Colon (tissue), 2 donors: ENCODE results near the gene MRPL47.

Experiments
- FAIRE-seq: peaks from 2 replicates; lab custom pipeline; 2012; peaks lifted over from hg19 to GRCh38; lab: Jason Lieb, UNC
- donor health status: control.
- donor health status: control.

Gene MRPL47

GRCh38 chr3:179590669-179591068 is 13.8 kb downstream of the MRPL47 start:
- FAIRE-seq, result no peak

GRCh38 chr3:179589143-179589542 is 15.3 kb downstream of the MRPL47 start:
- no peak for FAIRE-seq

DNA sequence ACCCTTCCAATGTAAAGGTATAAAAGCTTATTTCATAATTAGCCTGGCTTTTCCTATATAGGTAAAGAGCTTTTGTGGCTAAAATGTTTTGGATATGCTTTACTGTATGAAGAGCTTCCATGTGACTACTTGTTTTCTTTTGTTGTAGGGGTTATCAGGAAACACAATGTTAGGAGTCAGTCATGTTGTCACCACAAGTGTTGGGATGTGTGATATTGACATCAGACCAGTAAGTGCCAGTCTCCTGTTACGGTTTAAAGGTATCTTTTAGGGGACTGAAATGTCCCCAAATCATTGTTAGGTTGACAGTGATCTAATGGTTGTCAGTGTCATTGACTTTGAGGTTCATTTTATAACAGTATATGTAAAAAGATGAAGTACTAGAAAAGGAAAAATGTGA is 23.4 kb downstream of the MRPL47 start:
- no peak for FAIRE-seq

DNA sequence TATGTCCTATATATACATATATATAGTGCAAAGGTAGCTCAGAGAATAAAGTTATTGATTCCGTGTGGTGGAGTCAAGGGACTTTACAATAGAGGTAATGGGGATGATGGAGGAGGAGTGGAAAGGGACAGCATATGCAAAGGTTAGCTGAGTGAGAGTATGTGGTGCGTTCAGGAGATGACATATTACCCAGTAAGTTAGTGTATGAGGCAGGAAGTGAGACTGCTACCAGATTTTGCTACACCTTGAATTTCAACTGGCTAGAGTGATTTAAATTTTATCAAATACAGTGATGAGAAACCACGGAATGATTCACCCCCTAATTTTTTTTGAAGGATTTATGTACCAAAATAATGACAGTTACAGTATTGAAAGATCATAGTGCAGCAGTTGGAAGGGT is 38.9 kb downstream of the MRPL47 start:
- no peak for FAIRE-seq

GRCh38 chr3:179563271-179563783 is 41.1 kb downstream of the MRPL47 start:
- no peak for FAIRE-seq

DNA sequence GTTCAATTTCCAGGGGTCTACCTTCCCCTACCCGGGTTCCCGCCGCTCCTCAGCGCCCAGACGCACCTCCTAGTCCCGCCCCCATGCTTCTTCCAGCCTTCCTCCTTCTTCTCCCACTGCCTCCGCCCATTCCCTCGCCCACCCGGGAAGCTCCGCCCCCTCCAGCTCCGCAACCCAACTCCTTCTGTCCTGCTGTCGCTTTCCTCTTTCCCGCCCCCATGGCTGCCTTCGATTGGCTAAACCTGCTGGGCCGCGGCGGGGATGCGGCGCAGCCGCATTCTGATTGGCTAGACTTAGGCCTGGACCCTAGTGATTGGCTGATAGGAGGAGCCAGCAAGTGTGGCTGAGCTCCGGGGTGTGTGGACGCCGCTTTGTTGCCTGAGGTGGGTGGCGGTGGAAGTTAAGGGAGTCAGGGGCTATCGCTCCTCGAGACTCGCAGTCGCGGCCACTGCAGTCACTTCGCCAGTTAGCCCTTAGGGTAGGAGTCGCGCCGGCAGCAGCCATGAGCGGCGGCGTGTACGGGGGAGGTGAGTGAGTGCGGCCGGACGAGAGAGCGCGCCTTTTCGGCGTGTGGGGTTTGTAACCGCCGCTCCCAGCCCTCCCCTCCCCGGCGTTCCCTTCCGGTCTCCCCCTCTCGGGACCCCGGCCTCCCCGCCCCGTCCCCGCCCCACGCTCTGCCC is 41.7 kb downstream of the MRPL47 start, which contains the start of gene ACTL6A:
Gene ACTL6A (plus strand): TSS at position 336 of the 680 bp plus-strand sequence. CDS start 167 bp downstream, at position 503.
- peak; percentile 64 for FAIRE-seq

- no peak for FAIRE-seq
Observed at GRCh38 chr3:179560791-179561190, 43.6 kb downstream of the MRPL47 start.

GRCh38 chr3:179558742-179559364 is 45.6 kb downstream of the MRPL47 start:
- no peak for FAIRE-seq

GRCh38 chr3:179551349-179552105 is 52.9 kb downstream of the MRPL47 start:
- FAIRE-seq, result no peak

GRCh38 chr3:179546814-179547241 is 57.6 kb downstream of the MRPL47 start:
- no peak for FAIRE-seq

- FAIRE-seq, result no peak
Observed at GRCh38 chr3:179544981-179545645, 59.3 kb downstream of the MRPL47 start.

GRCh38 chr3:179542375-179542774 is 62.1 kb downstream of the MRPL47 start:
- no peak for FAIRE-seq

- FAIRE-seq, result no peak
Observed at GRCh38 chr3:179541596-179541995, 62.8 kb downstream of the MRPL47 start.

- FAIRE-seq, result no peak
Observed at GRCh38 chr3:179541094-179541493, 63.3 kb downstream of the MRPL47 start.
